B cell (primary cell): ENCODE measurements around the gene FOXN3. TPM values are rescaled to one million over a fixed set of nuclear protein-coding genes. Genes with fewer than 3 reads are reported as not detected.

Experiments
- ATAC-seq: fragments of 200-7000 bp; cut with Tn5 transposase; one replicate; pipeline ENCODE4 v1.10.0; 2021; ENCODE audit warnings: low read depth, mild to moderate bottlenecking, moderate number of reproducible peaks, moderate library complexity
- CTCF ChIA-PET: fragments of 350-600 bp; sonication (Branson Sonifier 250); formaldehyde crosslinking; loops from one replicate; lab custom pipeline; 2021; ENCODE audit warnings: antibody characterized with exemption, inconsistent platforms; lab: Charles Lee
- POLR2A ChIA-PET: fragments of 350-600 bp; sonication (Branson Sonifier 250); formaldehyde crosslinking; loops from one replicate; lab custom pipeline; 2021; ENCODE audit warnings: antibody characterized with exemption; lab: Charles Lee
- DNase-seq: peaks from one replicate; pipeline ENCODE4 v3.0.0; 2013
- H2AFZ ChIP-seq: 2 replicates; pipeline ENCODE4 v1.6.1; 2012; ENCODE audit warnings: mild to moderate bottlenecking, low read depth, low read length; ENCODE audit not compliant: insufficient read depth, poor library complexity, severe bottlenecking
- H3K27ac ChIP-seq, 2 donors: 1 replicate in 1 of 2; 2 replicates in 1 of 2; pipeline ENCODE4 v1.5.1; 2012 to 2013; ENCODE audit warnings: low read length in 2 of 2, mild to moderate bottlenecking in 2 of 2, moderate library complexity in 1 of 2
- H3K27me3 ChIP-seq, 4 experiments: fragments of 200-600 bp in 1 of 4; sonication (generic) in 1 of 4; replicated peaks in 1 of 4; 1 replicate in 2 of 4; 2 replicates in 2 of 4; pipeline versions ENCODE4 v1.6.1 to v1.7.0; 2013 to 2016; ENCODE audit warnings: low read length in 3 of 4, mild to moderate bottlenecking in 2 of 4, mixed read lengths in 1 of 4, moderate library complexity in 1 of 4; ENCODE audit not compliant: insufficient read depth in 4 of 4, control insufficient read depth in 3 of 4; ENCODE audit errors: control extremely low read depth in 1 of 4
- H3K36me3 ChIP-seq, 2 experiments: replicated peaks in 1 of 2; 1 replicate in 1 of 2; 2 replicates in 1 of 2; pipeline versions ENCODE4 v1.6.1 to v1.7.1; 2013; ENCODE audit warnings: low read length in 1 of 2; ENCODE audit not compliant: insufficient read depth in 2 of 2, control insufficient read depth in 1 of 2; ENCODE audit errors: control extremely low read depth in 1 of 2, extremely low read depth in 1 of 2
- H3K4me1 ChIP-seq, 2 donors: fragments of 200-600 bp in 1 of 2; sonication (generic) in 1 of 2; 1 replicate in 1 of 2; 2 replicates in 1 of 2; pipeline versions ENCODE4 v1.5.1 to v1.6.1; 2013 to 2017; ENCODE audit warnings: low read length in 2 of 2; ENCODE audit not compliant: control insufficient read depth in 2 of 2, insufficient read depth in 2 of 2
- H3K4me2 ChIP-seq: replicated peaks from 2 replicates; pipeline ENCODE3; 2012; ENCODE audit warnings: mild to moderate bottlenecking, low read depth, low read length; ENCODE audit not compliant: poor library complexity, severe bottlenecking
- H3K4me3 ChIP-seq, 5 experiments: fragments of 200-600 bp in 1 of 5; sonication (generic) in 1 of 5; 1 replicate in 3 of 5; 2 replicates in 2 of 5; pipeline versions ENCODE4 v1.5.1 to v1.7.0; 2011 to 2016; ENCODE audit warnings: low read length in 4 of 5, mild to moderate bottlenecking in 4 of 5, low read depth in 2 of 5, control low read depth in 1 of 5, moderate library complexity in 1 of 5; ENCODE audit not compliant: insufficient read depth in 1 of 5; ENCODE audit errors: control extremely low read depth in 1 of 5, extremely low read depth in 1 of 5
- H3K79me2 ChIP-seq: fragments of 200-600 bp; sonication (generic); one replicate; pipeline ENCODE4 v1.6.0; 2016; ENCODE audit warnings: low read length; ENCODE audit not compliant: control insufficient read depth, insufficient read depth
- H3K9ac ChIP-seq: fragments of 200-600 bp; sonication (generic); 2 replicates; pipeline ENCODE4 v1.6.1; 2017; ENCODE audit warnings: mild to moderate bottlenecking, low read length, moderate library complexity
- H3K9me3 ChIP-seq, 3 donors: one replicate each; pipeline versions ENCODE4 v1.6.1 to v1.7.1; 2013; ENCODE audit warnings: low read length in 2 of 3; ENCODE audit not compliant: control insufficient read depth in 2 of 3, insufficient read depth in 1 of 3; ENCODE audit errors: control extremely low read depth in 1 of 3
- H4K20me1 ChIP-seq: 2 replicates; pipeline ENCODE4 v1.6.0; 2012; ENCODE audit warnings: mild to moderate bottlenecking, low read length; ENCODE audit not compliant: insufficient read depth, control insufficient read depth, poor library complexity, severe bottlenecking
- H3K27ac Mint-ChIP-seq: one replicate; pipeline ENCODE4 v1.8.0; 2021; ENCODE audit warnings: mixed read lengths
- H3K27me3 Mint-ChIP-seq: one replicate; pipeline ENCODE4 v1.8.0; 2021; ENCODE audit warnings: mixed read lengths
- H3K4me1 Mint-ChIP-seq: one replicate; pipeline ENCODE4 v1.8.0; 2021; ENCODE audit warnings: mixed read lengths
- H3K4me3 Mint-ChIP-seq: one replicate; pipeline ENCODE4 v1.8.0; 2021; ENCODE audit warnings: mixed read lengths
- H3K9me3 Mint-ChIP-seq: one replicate; pipeline ENCODE4 v1.8.0; 2022; ENCODE audit warnings: mixed read lengths; ENCODE audit not compliant: insufficient read depth
- CTCF ChIP-seq: fragments of 200-600 bp; IDR thresholded peaks from one replicate; pipeline ENCODE4 v1.8.0; 2022; ENCODE audit warnings: antibody characterized with exemption, mild to moderate bottlenecking
- EZH2 ChIP-seq: IDR thresholded peaks from 2 replicates; pipeline ENCODE4 v1.6.1; 2012; ENCODE audit warnings: borderline replicate concordance, low read depth, mild to moderate bottlenecking, moderate library complexity, low read length; ENCODE audit not compliant: insufficient read depth, poor library complexity, severe bottlenecking
- WGBS: methylation state at CpG from one replicate; pipeline ENCODE4 v1.1.5; 2013; ENCODE audit warnings: missing lambda C conversion rate; ENCODE audit not compliant: insufficient coverage; 5-methylcytosine and 5-hydroxymethylcytosine counted together
- intact Hi-C: fragments of 100-400 bp; cut with micrococcal nuclease; formaldehyde crosslinking; loops from one replicate; pipeline ENCODE4 v1.10.0; 2022
- polyA plus RNA-seq: library from polyadenylated mRNA; depleted of rRNA; stranded (reverse); fragments of >200 nt; gene quantifications from 2 replicates; pipeline ENCODE4 v1.2.3, GENCODE V29; 2012
- total RNA-seq, 2 donors: library from RNA; stranded (reverse); fragments of 120-200 nt in 1 of 2; gene quantifications; 1 replicate in 1 of 2; 2 replicates in 1 of 2; pipeline versions ENCODE4 v1.2.3 to v1.2.4, GENCODE V29; 2013 to 2022

Gene FOXN3
- total and polyA plus RNA-seq, 2 donors (not counting 1 experiment from before 2014, with no cell fraction given), result 80.6 to 98.2 TPM

- DNase-seq (no peak), ATAC-seq (no peak)
- TF ChIP-seq EZH2, result no peak
- TF ChIP-seq CTCF, result no peak
- Histone ChIP-seq H3K4me3 (no peak overlapping the region), H2AFZ (no peak overlapping the region), H3K4me2 (peak overlapping the region; percentile 4), H4K20me1 (peaks cover 36% of the 10 kb centered on the region), H3K4me1 (peaks cover 33 to 37% of the 10 kb centered on the region in 2 donors), H3K9ac (no peak overlapping the region), H3K9me3 (no peaks in the 10 kb centered on the region), H3K36me3 (peaks cover 0 to 6% of the 10 kb centered on the region in 2 experiments), H3K79me2 (peaks cover 90% of the 10 kb centered on the region), H3K27ac (no peak overlapping the region), H3K27me3 (no peaks in the 10 kb centered on the region)
- intact Hi-C loops, result loop anchor here (5.0 kb wide), 2 partner anchors 59 to 524 kb away; no protein-coding TSS in a partner anchor
- ChIA-PET POLR2A (interaction anchor here (0.9 to 1.0 kb wide), 2 partner anchors 17 to 375 kb away, joined by 3 read pairs; no protein-coding TSS in a partner anchor), CTCF (interaction anchor here (1.0 to 1.4 kb wide), 4 partner anchors 13 to 61 kb away, joined by 3 to 6 read pairs (median 3); no protein-coding TSS in a partner anchor)
- Mint-ChIP-seq H3K27ac (no peak overlapping the region), H3K9me3 (no peaks in the 10 kb centered on the region), H3K4me1 (peaks cover 53% of the 10 kb centered on the region), H3K27me3 (no peaks in the 10 kb centered on the region), H3K4me3 (peak overlapping the region; percentile 48)
- WGBS, result no CpG with 5 or more reads among the region's 4 CpGs
Observed at GRCh38 chr14:89243286-89243685, 173.7 kb downstream of the FOXN3 start.

- no peak overlapping the region for H3K27ac Mint-ChIP-seq
- H2AFZ ChIP-seq, result no peak overlapping the region
- intact Hi-C loops, result loop anchor here (1.0 to 5.0 kb wide), 3 partner anchors 60 to 525 kb away; no protein-coding TSS in a partner anchor
- no peaks in the 10 kb centered on the region for H3K9me3 ChIP-seq
- no peak overlapping the region for H3K4me3 Mint-ChIP-seq
- DNase-seq (no peak), ATAC-seq (no peak)
- WGBS, result no CpG with 5 or more reads among the region's 9 CpGs
- H3K9ac ChIP-seq, result no peak overlapping the region
- ChIA-PET POLR2A (interaction anchor here (0.9 kb wide), 1 partner anchor 376 kb away, joined by 3 read pairs; no protein-coding TSS in a partner anchor), CTCF (interaction anchor here (0.9 to 1.4 kb wide), 6 partner anchors 12 to 95 kb away, joined by 3 to 6 read pairs (median 3); no protein-coding TSS in a partner anchor)
- H3K4me1 ChIP-seq, result peaks cover 31 to 37% of the 10 kb centered on the region in 2 donors
- peaks cover 90% of the 10 kb centered on the region for H3K79me2 ChIP-seq
- H3K9me3 Mint-ChIP-seq, result no peaks in the 10 kb centered on the region
- H3K27me3 Mint-ChIP-seq, result no peaks in the 10 kb centered on the region
- H4K20me1 ChIP-seq, result peaks cover 42% of the 10 kb centered on the region
- H3K27me3 ChIP-seq, result no peaks in the 10 kb centered on the region
- H3K27ac ChIP-seq, result no peak overlapping the region
- H3K4me1 Mint-ChIP-seq, result peaks cover 50% of the 10 kb centered on the region
- H3K4me3 ChIP-seq, result no peak overlapping the region
- TF ChIP-seq CTCF (no peak), EZH2 (no peak)
- peaks cover 0 to 6% of the 10 kb centered on the region in 2 experiments for H3K36me3 ChIP-seq
- peak overlapping the region; percentile 4 for H3K4me2 ChIP-seq
Observed at GRCh38 chr14:89242652-89243279, 174.3 kb downstream of the FOXN3 start.
